ENCODE data around the gene KAZALD1.
A peak's percentile ranks its signal among the peaks of the same experiment; 100 is the strongest.

Gene KAZALD1

GRCh38 chr10:101012525-101013364 is 49.0 kb upstream of the KAZALD1 start (continued):
- TF ChIP-seq HOXD13 (CRISPR knock-in tag; IDR thresholded peaks at IDR 0.05; ENCODE audit: borderline replicate concordance) (no peak), ZIC2 (tag by site-specific recombination; IDR thresholded peaks at IDR 0.05) (no peak), ZNF266 (tag by site-specific recombination; IDR thresholded peaks at IDR 0.05; ENCODE audit: low read depth) (no peak), ZNF629 (tag by site-specific recombination; IDR thresholded peaks at IDR 0.05) (peak; percentile 26; the same call in 1 of the 2 replicates), ZBTB8A (tag by site-specific recombination; IDR thresholded peaks at IDR 0.05) (0 out of 2 replicates have a peak, but pooled peaks have one; percentile 17), ZNF146 (tag by site-specific recombination; IDR thresholded peaks at IDR 0.05) (no peak), ZNF26 (tag by site-specific recombination; IDR thresholded peaks at IDR 0.05) (no peak), SALL2 (tag by site-specific recombination; IDR thresholded peaks at IDR 0.05; ENCODE audit: borderline replicate concordance) (no peak), ZNF585B (tag by site-specific recombination; IDR thresholded peaks at IDR 0.05) (no peak), ZNF518A (tag by site-specific recombination; conservative IDR thresholded peaks at IDR 0.05; ENCODE audit: low read depth) (no peak), ZNF529 (tag by site-specific recombination; IDR thresholded peaks at IDR 0.05; ENCODE audit: insufficient replicate concordance) (no peak), PRDM2 (tag by site-specific recombination; IDR thresholded peaks at IDR 0.05; ENCODE audit: borderline replicate concordance) (no peak), MEIS1 (CRISPR knock-in tag; IDR thresholded peaks at IDR 0.05; ENCODE audit: borderline replicate concordance) (no peak), ZNF350 (tag by site-specific recombination; IDR thresholded peaks at IDR 0.05) (no peak), ZNF555 (tag by site-specific recombination; conservative IDR thresholded peaks at IDR 0.05) (no peak), ZSCAN23 (tag by site-specific recombination; IDR thresholded peaks at IDR 0.05) (no peak), ZNF580 (tag by site-specific recombination; IDR thresholded peaks at IDR 0.05) (peak; percentile 25; the same call in 1 of the 2 replicates), ZNF677 (tag by site-specific recombination; IDR thresholded peaks at IDR 0.05) (no peak), BCL11B (tag by site-specific recombination; IDR thresholded peaks at IDR 0.05; ENCODE audit: low read depth) (no peak), ZNF114 (tag by site-specific recombination; IDR thresholded peaks at IDR 0.05) (no peak), ZNF473 (tag by site-specific recombination; IDR thresholded peaks at IDR 0.05) (no peak), ZSCAN18 (tag by site-specific recombination; IDR thresholded peaks at IDR 0.05) (no peak), ZNF837 (tag by site-specific recombination; IDR thresholded peaks at IDR 0.05) (no peak), ZNF132 (tag by site-specific recombination; IDR thresholded peaks at IDR 0.05; ENCODE audit: borderline replicate concordance) (no peak), TCF7L2 (IDR thresholded peaks at IDR 0.05; ENCODE audit: borderline replicate concordance, low read depth, low read length) (no peak)

Data from HEK293 (cell line).